ENCODE data around the gene PCDHB9.

DNA sequence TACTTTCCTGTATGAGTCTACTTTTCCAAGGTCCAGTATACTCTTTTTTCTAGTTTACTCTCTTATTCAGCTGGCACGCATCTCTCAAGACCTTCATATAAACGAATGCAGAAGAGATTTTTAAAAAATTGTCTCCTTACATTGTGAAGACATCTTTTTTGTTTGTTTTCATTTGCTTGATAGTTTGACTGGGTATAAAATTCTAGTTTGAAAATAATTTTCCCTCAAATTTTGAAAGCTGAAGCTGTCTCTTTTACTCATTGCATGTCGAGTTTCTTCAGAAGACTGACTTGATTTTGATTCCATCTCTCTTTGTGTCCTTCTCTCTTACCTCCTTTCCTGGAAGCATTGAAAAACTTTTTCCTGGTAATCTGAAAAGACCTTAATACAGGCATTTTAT is 9.4 kb downstream of the PCDHB9 start:
- TF ChIP-seq, protein P1, sequence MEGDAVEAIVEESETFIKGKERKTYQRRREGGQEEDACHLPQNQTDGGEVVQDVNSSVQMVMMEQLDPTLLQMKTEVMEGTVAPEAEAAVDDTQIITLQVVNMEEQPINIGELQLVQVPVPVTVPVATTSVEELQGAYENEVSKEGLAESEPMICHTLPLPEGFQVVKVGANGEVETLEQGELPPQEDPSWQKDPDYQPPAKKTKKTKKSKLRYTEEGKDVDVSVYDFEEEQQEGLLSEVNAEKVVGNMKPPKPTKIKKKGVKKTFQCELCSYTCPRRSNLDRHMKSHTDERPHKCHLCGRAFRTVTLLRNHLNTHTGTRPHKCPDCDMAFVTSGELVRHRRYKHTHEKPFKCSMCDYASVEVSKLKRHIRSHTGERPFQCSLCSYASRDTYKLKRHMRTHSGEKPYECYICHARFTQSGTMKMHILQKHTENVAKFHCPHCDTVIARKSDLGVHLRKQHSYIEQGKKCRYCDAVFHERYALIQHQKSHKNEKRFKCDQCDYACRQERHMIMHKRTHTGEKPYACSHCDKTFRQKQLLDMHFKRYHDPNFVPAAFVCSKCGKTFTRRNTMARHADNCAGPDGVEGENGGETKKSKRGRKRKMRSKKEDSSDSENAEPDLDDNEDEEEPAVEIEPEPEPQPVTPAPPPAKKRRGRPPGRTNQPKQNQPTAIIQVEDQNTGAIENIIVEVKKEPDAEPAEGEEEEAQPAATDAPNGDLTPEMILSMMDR (conservative IDR thresholded peaks at IDR 0.05; ENCODE audit: low read depth, low read length) = no peak
- TF ChIP-seq EZH2 (IDR thresholded peaks at IDR 0.05; ENCODE audit: borderline replicate concordance, low read depth, low read length, poor library complexity, severe bottlenecking) = no peak
